CD4-positive, alpha-beta T cell treated with Interleukin-10 for 1 hour (primary cell): ENCODE results near the gene TWSG1.

Experiments
- DNase-seq: peaks from one replicate; pipeline ENCODE4 v3.0.0-alpha.2; 2020

TWSG1 gene

GRCh38 chr18:9334329-9334972 is at the start of gene TWSG1:
TWSG1 (plus strand) TSS chr18:9334773; CDS start chr18:9337230, 2,457 bp downstream.
- peak; percentile 96 for DNase-seq

- DNase-seq, result no peak
Observed at GRCh38 chr18:9285604-9286003, 49.0 kb upstream of the TWSG1 start.

GRCh38 chr18:9287036-9287435 is 47.5 kb upstream of the TWSG1 start:
- no peak for DNase-seq

- no peak for DNase-seq
Observed at GRCh38 chr18:9289698-9290097, 44.9 kb upstream of the TWSG1 start.

- DNase-seq, result no peak
Observed at GRCh38 chr18:9290156-9290555, 44.4 kb upstream of the TWSG1 start.

- no peak for DNase-seq
Observed at GRCh38 chr18:9292047-9292446, 42.5 kb upstream of the TWSG1 start.

GRCh38 chr18:9293948-9294347 is 40.6 kb upstream of the TWSG1 start:
- no peak for DNase-seq

GRCh38 chr18:9296233-9297006 is 38.2 kb upstream of the TWSG1 start:
- DNase-seq, result no peak

- DNase-seq, result no peak
Observed at GRCh38 chr18:9297007-9297393, 37.6 kb upstream of the TWSG1 start.

- no peak for DNase-seq
Observed at GRCh38 chr18:9304388-9305070, 30.0 kb upstream of the TWSG1 start.

GRCh38 chr18:9319333-9319732 is 15.2 kb upstream of the TWSG1 start:
- DNase-seq, result no peak

GRCh38 chr18:9321017-9321452 is 13.5 kb upstream of the TWSG1 start:
- no peak for DNase-seq

GRCh38 chr18:9321736-9322135 is 12.8 kb upstream of the TWSG1 start:
- no peak for DNase-seq

- no peak for DNase-seq
Observed at GRCh38 chr18:9322744-9323143, 11.8 kb upstream of the TWSG1 start.

GRCh38 chr18:9323750-9324445 is 10.7 kb upstream of the TWSG1 start:
- DNase-seq, result no peak

GRCh38 chr18:9325716-9326115 is 8.9 kb upstream of the TWSG1 start:
- no peak for DNase-seq

GRCh38 chr18:9328776-9329175 is 5.8 kb upstream of the TWSG1 start:
- DNase-seq, result no peak

- no peak for DNase-seq
Observed at GRCh38 chr18:9329471-9329870, 5.1 kb upstream of the TWSG1 start.

- DNase-seq, result no peak
Observed at GRCh38 chr18:9330419-9330818, 4.2 kb upstream of the TWSG1 start.

- DNase-seq, result no peak
Observed at GRCh38 chr18:9333441-9334328, 888 bp upstream of the TWSG1 start.

GRCh38 chr18:9334973-9335696 is 562 bp downstream of the TWSG1 start:
- peak; percentile 40 for DNase-seq

- no peak for DNase-seq
Observed at GRCh38 chr18:9335697-9336045, 1.1 kb downstream of the TWSG1 start.
